GM12872 (cell line): ENCODE results near the gene DDIT4.

Experiments used
- TF ChIP-seq, protein P1 (sequence below): IDR thresholded peaks from 3 replicates; pipeline ENCODE4 v1.5.1; 2011; ENCODE audit warnings: low read depth, mild to moderate bottlenecking, low read length, moderate library complexity; ENCODE audit not compliant: insufficient read depth

The DDIT4 gene

DNA sequence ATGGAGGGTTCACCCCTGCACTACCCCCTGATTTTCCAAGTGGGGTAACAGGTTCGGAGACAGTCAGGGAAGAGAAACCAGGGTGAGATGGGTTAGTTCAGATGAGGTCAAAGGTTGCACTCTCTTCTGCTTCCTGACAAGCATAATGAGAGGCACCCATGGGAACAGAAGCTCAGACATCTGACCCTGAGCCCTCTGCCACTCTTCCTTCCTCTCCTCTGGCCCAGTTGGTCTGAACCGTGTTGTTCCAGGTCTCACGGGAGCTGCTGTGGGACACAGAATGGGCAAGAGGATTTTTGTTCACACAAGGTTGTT lies 42.6 kb downstream of the DDIT4 start:
- TF ChIP-seq, protein P1, sequence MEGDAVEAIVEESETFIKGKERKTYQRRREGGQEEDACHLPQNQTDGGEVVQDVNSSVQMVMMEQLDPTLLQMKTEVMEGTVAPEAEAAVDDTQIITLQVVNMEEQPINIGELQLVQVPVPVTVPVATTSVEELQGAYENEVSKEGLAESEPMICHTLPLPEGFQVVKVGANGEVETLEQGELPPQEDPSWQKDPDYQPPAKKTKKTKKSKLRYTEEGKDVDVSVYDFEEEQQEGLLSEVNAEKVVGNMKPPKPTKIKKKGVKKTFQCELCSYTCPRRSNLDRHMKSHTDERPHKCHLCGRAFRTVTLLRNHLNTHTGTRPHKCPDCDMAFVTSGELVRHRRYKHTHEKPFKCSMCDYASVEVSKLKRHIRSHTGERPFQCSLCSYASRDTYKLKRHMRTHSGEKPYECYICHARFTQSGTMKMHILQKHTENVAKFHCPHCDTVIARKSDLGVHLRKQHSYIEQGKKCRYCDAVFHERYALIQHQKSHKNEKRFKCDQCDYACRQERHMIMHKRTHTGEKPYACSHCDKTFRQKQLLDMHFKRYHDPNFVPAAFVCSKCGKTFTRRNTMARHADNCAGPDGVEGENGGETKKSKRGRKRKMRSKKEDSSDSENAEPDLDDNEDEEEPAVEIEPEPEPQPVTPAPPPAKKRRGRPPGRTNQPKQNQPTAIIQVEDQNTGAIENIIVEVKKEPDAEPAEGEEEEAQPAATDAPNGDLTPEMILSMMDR, result no peak

GRCh38 chr10:72316748-72317435 lies 43.2 kb downstream of the DDIT4 start:
- TF ChIP-seq, protein P1, result no peak

- TF ChIP-seq, protein P1, result no peak
These were observed 44.9 kb downstream of the DDIT4 start for GRCh38 chr10:72318418-72319262.

GRCh38 chr10:72319416-72320254 lies 45.9 kb downstream of the DDIT4 start:
- TF ChIP-seq, protein P1, result no peak

- TF ChIP-seq, protein P1, result no peak
These were observed 47.0 kb downstream of the DDIT4 start for GRCh38 chr10:72320676-72321247.

GRCh38 chr10:72321248-72322029 lies 47.7 kb downstream of the DDIT4 start:
- TF ChIP-seq, protein P1, result no peak
